ENCODE data around the gene ZNF804B. TPM values are rescaled to one million over a fixed set of nuclear protein-coding genes. Genes with fewer than 3 reads are reported as not detected.

Gene ZNF804B
- total and polyA plus RNA-seq, 4 donors: not detected

DNA sequence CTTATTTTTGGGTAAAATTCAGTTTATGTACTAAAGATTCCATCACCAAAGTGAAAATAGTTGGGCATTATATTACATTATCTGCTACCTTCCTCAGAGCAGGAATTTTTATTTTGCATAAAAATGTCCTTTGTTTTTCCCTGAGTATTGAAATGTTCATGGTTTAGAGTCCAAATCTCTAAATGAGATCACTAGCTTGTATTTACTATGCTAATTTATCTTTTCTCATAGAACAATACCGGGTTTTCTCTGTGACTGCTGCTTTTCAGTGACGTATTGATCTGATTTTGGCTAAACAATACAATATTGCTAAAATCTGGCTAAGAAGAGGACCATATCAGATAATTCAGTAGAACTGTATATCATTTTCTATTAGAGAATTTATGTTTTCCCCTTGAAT lies 125.6 kb downstream of the ZNF804B start:
- no peak overlapping the region for H3K9ac ChIP-seq (ENCODE audit: low read depth in 1 of 2, low read length in 2 of 2)
- H3K9me3 ChIP-seq (ENCODE audit: control insufficient read depth in 4 of 4, low read length in 3 of 4): peaks cover 0 to 3% (median 0%) of the 10 kb centered on the region in 4 donors
- no peak for DNase-seq (ENCODE audit: low spot score)
- H3K27me3 ChIP-seq (ENCODE audit: control insufficient read depth in 4 of 4, insufficient read depth in 4 of 4, low read length in 3 of 4): no peaks in the 10 kb centered on the region
- H3K27ac ChIP-seq (ENCODE audit: low read depth in 1 of 2, low read length in 2 of 2): no peak overlapping the region
- TF ChIP-seq RXRA (IDR thresholded peaks at IDR 0.05) (no peak), EGR1 (IDR thresholded peaks at IDR 0.05; ENCODE audit: low read depth in 2 of 2) (no peak), RAD21 (IDR thresholded peaks at IDR 0.05) (no peak), YY1 (IDR thresholded peaks at IDR 0.05) (no peak), HNF4A (conservative IDR thresholded peaks at IDR 0.05) (no peak), FOXA2 (IDR thresholded peaks at IDR 0.05) (no peak), NR2F2 (IDR thresholded peaks at IDR 0.05) (no peak)
- TF ChIP-seq, protein P1, sequence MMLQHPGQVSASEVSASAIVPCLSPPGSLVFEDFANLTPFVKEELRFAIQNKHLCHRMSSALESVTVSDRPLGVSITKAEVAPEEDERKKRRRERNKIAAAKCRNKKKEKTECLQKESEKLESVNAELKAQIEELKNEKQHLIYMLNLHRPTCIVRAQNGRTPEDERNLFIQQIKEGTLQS (IDR thresholded peaks at IDR 0.05): no peak
- TF ChIP-seq, protein P2, sequence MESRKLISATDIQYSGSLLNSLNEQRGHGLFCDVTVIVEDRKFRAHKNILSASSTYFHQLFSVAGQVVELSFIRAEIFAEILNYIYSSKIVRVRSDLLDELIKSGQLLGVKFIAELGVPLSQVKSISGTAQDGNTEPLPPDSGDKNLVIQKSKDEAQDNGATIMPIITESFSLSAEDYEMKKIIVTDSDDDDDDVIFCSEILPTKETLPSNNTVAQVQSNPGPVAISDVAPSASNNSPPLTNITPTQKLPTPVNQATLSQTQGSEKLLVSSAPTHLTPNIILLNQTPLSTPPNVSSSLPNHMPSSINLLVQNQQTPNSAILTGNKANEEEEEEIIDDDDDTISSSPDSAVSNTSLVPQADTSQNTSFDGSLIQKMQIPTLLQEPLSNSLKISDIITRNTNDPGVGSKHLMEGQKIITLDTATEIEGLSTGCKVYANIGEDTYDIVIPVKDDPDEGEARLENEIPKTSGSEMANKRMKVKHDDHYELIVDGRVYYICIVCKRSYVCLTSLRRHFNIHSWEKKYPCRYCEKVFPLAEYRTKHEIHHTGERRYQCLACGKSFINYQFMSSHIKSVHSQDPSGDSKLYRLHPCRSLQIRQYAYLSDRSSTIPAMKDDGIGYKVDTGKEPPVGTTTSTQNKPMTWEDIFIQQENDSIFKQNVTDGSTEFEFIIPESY (IDR thresholded peaks at IDR 0.05): no peak
- TF ChIP-seq, protein P3, sequence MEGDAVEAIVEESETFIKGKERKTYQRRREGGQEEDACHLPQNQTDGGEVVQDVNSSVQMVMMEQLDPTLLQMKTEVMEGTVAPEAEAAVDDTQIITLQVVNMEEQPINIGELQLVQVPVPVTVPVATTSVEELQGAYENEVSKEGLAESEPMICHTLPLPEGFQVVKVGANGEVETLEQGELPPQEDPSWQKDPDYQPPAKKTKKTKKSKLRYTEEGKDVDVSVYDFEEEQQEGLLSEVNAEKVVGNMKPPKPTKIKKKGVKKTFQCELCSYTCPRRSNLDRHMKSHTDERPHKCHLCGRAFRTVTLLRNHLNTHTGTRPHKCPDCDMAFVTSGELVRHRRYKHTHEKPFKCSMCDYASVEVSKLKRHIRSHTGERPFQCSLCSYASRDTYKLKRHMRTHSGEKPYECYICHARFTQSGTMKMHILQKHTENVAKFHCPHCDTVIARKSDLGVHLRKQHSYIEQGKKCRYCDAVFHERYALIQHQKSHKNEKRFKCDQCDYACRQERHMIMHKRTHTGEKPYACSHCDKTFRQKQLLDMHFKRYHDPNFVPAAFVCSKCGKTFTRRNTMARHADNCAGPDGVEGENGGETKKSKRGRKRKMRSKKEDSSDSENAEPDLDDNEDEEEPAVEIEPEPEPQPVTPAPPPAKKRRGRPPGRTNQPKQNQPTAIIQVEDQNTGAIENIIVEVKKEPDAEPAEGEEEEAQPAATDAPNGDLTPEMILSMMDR (IDR thresholded peaks at IDR 0.05; ENCODE audit: low read depth, low read length, missing input control): no peak
- TF ChIP-seq, protein P4, sequence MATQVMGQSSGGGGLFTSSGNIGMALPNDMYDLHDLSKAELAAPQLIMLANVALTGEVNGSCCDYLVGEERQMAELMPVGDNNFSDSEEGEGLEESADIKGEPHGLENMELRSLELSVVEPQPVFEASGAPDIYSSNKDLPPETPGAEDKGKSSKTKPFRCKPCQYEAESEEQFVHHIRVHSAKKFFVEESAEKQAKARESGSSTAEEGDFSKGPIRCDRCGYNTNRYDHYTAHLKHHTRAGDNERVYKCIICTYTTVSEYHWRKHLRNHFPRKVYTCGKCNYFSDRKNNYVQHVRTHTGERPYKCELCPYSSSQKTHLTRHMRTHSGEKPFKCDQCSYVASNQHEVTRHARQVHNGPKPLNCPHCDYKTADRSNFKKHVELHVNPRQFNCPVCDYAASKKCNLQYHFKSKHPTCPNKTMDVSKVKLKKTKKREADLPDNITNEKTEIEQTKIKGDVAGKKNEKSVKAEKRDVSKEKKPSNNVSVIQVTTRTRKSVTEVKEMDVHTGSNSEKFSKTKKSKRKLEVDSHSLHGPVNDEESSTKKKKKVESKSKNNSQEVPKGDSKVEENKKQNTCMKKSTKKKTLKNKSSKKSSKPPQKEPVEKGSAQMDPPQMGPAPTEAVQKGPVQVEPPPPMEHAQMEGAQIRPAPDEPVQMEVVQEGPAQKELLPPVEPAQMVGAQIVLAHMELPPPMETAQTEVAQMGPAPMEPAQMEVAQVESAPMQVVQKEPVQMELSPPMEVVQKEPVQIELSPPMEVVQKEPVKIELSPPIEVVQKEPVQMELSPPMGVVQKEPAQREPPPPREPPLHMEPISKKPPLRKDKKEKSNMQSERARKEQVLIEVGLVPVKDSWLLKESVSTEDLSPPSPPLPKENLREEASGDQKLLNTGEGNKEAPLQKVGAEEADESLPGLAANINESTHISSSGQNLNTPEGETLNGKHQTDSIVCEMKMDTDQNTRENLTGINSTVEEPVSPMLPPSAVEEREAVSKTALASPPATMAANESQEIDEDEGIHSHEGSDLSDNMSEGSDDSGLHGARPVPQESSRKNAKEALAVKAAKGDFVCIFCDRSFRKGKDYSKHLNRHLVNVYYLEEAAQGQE (IDR thresholded peaks at IDR 0.05): no peak
- H3K36me3 ChIP-seq (ENCODE audit: control insufficient read depth in 4 of 4, insufficient read depth in 3 of 4, low read depth in 1 of 4, low read length in 3 of 4): no peaks in the 10 kb centered on the region
- no peaks in the 10 kb centered on the region for H3K4me1 ChIP-seq (ENCODE audit: control insufficient read depth in 4 of 4, insufficient read depth in 4 of 4, low read length in 3 of 4)
- 61% methylated on average over 2 of the region's 2 CpGs for WGBS
- H3K4me3 ChIP-seq (ENCODE audit: low read depth in 1 of 3, low read length in 3 of 3): no peak overlapping the region

DNA sequence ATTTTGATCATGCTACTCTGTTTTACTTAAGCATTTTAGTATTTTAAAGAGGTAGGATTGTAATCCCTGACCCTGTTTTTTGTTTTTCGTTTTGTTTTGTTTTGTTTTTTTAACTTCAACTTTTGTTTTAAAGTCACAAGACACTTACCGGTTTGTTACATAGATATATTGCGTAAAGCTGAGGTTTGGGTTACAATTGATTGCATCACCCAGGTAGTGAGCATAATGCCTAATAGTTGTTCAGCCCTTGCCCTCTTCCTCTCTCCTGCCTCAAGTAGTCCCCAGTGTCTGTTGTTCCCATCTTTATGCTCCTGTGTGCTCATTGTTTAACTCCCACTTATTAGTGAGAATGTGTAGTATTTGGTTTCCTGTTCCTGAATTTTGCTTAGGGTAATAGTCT lies 129.2 kb downstream of the ZNF804B start:
- Histone ChIP-seq H3K4me3 (ENCODE audit: low read depth in 1 of 3, low read length in 3 of 3) (no peak overlapping the region), H3K9me3 (ENCODE audit: control insufficient read depth in 4 of 4, low read length in 3 of 4) (no peaks in the 10 kb centered on the region), H3K36me3 (ENCODE audit: control insufficient read depth in 4 of 4, insufficient read depth in 3 of 4, low read depth in 1 of 4, low read length in 3 of 4) (no peaks in the 10 kb centered on the region), H3K27me3 (ENCODE audit: control insufficient read depth in 4 of 4, insufficient read depth in 4 of 4, low read length in 3 of 4) (no peaks in the 10 kb centered on the region), H3K9ac (ENCODE audit: low read depth in 1 of 2, low read length in 2 of 2) (no peak overlapping the region), H3K4me1 (ENCODE audit: control insufficient read depth in 4 of 4, insufficient read depth in 4 of 4, low read length in 3 of 4) (no peaks in the 10 kb centered on the region), H3K27ac (ENCODE audit: low read depth in 1 of 2, low read length in 2 of 2) (no peak overlapping the region)
- 54% methylated on average over 3 of the region's 3 CpGs for WGBS
- no peak for DNase-seq (ENCODE audit: low spot score)
- TF ChIP-seq, protein P1 (IDR thresholded peaks at IDR 0.05): no peak
- no peak for TF ChIP-seq HNF4A (conservative IDR thresholded peaks at IDR 0.05)
- no peak for TF ChIP-seq GABPA (IDR thresholded peaks at IDR 0.05 in 1 of 2, conservative IDR thresholded peaks at IDR 0.05 in 1 of 2)
- TF ChIP-seq RXRA (IDR thresholded peaks at IDR 0.05): no peak
- TF ChIP-seq, protein P4 (IDR thresholded peaks at IDR 0.05): no peak
- TF ChIP-seq, protein P3 (IDR thresholded peaks at IDR 0.05; ENCODE audit: low read depth, low read length, missing input control): no peak
- TF ChIP-seq, protein P5, sequence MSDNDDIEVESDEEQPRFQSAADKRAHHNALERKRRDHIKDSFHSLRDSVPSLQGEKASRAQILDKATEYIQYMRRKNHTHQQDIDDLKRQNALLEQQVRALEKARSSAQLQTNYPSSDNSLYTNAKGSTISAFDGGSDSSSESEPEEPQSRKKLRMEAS (IDR thresholded peaks at IDR 0.05): no peak
- no peak for TF ChIP-seq NR2F2 (IDR thresholded peaks at IDR 0.05)

Data from liver (tissue), 9 donors.